GM12875 (cell line): ENCODE data around the gene GP1BA.

Experiments
- H3K4me3 ChIP-seq: one replicate; pipeline ENCODE4 v1.5.1; 2011; ENCODE audit warnings: low read depth, low read length, control low read depth
- TF ChIP-seq, protein P1 (sequence below): IDR thresholded peaks from 2 replicates; pipeline ENCODE4 v1.5.1; 2011; ENCODE audit warnings: low read depth, mild to moderate bottlenecking, control low read depth, inconsistent platforms, low read length, moderate library complexity, borderline replicate concordance; ENCODE audit not compliant: insufficient read depth

Gene GP1BA

DNA sequence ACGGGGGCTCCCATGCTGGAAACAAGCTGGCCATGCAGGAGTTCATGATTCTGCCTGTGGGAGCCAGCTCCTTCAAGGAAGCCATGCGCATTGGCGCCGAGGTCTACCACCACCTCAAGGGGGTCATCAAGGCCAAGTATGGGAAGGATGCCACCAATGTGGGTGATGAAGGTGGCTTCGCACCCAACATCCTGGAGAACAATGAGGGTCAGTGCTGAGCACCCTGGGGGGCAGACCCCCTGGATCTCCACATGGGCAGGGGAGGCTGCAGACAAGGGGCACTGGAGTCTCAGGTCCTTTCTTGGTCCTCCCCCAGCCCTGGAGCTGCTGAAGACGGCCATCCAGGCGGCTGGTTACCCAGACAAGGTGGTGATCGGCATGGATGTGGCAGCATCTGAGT, 23.0 kb downstream of the GP1BA start:
- no peak overlapping the region for H3K4me3 ChIP-seq
- TF ChIP-seq, protein P1, sequence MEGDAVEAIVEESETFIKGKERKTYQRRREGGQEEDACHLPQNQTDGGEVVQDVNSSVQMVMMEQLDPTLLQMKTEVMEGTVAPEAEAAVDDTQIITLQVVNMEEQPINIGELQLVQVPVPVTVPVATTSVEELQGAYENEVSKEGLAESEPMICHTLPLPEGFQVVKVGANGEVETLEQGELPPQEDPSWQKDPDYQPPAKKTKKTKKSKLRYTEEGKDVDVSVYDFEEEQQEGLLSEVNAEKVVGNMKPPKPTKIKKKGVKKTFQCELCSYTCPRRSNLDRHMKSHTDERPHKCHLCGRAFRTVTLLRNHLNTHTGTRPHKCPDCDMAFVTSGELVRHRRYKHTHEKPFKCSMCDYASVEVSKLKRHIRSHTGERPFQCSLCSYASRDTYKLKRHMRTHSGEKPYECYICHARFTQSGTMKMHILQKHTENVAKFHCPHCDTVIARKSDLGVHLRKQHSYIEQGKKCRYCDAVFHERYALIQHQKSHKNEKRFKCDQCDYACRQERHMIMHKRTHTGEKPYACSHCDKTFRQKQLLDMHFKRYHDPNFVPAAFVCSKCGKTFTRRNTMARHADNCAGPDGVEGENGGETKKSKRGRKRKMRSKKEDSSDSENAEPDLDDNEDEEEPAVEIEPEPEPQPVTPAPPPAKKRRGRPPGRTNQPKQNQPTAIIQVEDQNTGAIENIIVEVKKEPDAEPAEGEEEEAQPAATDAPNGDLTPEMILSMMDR = no peak

- H3K4me3 ChIP-seq = no peak overlapping the region
- TF ChIP-seq, protein P1 = peak; percentile 61
These were observed 24.5 kb downstream of the GP1BA start for GRCh38 chr17:4956493-4957061.

GRCh38 chr17:4958102-4958501, 26.0 kb downstream of the GP1BA start:
- no peak overlapping the region for H3K4me3 ChIP-seq

DNA sequence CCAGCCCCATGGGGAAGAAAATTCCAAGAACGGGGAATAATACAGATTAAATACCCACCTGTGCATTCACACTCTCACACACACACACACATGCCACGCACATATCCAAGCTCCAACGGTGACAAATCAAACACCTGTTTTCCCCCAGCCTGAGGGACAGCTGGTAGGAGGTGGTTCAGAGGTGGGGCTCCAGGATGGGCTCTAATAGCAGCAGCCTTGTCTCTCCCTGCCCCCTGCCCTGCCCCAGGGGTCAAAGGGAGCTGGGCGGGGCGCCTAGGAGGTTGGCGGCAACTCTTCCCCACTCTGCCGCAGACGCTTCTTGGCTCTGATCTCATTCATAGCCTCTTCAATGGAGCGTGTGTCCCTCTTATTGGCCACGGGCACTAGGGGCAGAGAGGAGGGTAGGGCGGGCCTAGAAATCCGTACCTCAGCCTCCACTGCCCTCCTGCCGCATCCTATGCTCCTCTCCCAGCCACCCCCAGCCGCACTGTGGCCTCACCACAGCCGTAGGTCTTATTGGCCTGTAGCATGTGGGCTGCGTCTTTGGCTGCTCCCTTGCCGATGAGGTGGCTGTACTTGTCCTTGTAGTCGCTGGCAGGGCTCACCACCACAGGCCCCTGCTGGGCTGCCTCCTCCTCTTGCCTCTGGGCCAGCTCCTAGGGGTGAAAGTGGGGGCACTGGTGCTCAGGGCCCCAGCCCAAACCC, 27.3 kb downstream of the GP1BA start:
- TF ChIP-seq, protein P1 = no peak
- no peak overlapping the region for H3K4me3 ChIP-seq

More at GRCh38 chr17:4958102-4958501, 26.0 kb downstream of the GP1BA start:
- TF ChIP-seq, protein P1 = no peak

DNA sequence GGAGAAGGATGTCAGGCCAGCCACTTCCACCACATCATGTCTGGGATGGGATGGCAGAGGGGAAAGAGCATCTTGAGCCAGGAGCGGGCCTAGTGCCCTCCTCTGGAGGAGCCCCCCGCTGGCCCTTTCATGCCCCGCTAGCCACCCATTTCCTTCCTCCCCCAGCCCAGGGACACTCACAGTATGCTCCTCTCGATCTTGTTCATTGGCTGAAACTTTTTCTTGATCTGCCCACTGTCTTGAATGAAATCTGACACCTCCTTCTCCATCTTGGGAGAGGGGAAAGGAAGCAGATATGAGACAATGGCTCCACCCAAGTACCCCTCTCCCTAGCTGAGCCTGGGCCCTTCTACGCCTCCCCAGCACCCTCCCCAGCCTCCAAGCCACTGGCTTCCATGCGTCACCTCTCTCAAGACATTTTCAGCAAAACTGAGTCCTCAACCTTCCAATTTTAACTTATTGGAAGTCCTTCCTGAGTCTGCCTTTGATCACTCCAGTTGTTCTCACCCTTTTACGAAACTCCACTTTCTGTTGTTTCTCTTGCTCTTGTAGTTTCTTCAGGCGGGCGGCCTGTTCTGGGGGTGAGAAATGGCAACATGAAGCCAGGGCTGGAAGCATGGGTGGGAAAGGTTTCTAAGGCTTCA, 28.3 kb downstream of the GP1BA start:
- no peak overlapping the region for H3K4me3 ChIP-seq
- TF ChIP-seq, protein P1 = no peak

DNA sequence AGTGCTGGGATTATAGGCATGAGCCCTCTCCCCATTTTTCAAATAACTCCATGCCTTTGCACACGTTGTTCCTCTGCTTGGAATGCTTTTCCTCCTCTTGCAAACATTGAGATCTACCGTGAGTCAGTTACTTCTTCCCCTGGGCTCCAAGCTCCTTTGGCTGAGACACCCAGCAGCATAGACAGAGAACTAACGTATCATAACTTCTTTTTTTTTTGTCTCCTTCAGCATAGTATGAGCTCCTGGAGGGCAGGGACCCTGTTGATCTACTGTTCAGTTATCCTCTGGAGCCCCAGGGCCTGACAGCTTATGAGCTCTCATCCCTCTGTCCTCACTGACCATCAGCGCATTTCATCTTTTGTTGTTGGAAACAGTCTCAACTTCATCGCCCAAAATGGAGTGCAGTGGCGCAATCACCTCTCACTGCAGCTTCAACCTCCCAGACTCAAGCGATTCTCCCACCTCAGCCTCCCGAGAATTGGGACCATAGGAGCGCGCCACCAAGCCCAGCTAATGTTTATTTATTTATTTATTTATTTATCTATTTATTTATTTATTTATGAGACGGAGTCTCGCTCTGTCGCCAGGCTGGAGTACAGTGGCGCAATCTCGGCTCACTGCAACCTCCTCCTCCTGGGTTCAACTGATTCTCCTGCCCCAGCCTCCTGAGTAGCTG, 33.4 kb downstream of the GP1BA start:
- H3K4me3 ChIP-seq = no peak overlapping the region
- TF ChIP-seq, protein P1 = no peak
